ENCODE results near the gene F5.

F5 gene

DNA sequence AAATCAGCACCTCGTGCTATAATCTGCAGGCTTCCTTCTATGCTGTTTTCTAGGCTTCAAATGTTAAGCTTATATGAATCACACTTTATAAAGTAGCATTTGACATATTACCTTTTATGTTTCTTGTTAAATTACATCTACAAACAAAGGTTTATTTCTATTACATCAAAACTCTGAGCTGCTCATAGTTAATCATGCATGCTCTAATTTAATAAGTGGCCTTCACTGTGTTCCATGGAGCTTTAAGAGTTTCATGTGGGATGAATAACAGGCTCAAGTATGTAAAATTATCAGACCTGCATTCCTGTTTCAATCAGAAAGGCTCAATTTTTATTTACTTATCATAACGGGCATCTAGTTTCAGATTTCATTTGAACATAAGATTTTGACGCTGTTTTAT is 113.5 kb downstream of the F5 start:
- peaks cover 15 to 32% (median 26%) of the 10 kb centered on the region in 3 donors for H3K36me3 ChIP-seq
- intact Hi-C loops (cut with DNase I; ENCODE audit: low total_unique reads) = no loop called here
- no peak overlapping the region for H3K4me3 ChIP-seq
- H3K27ac ChIP-seq = no peak overlapping the region
- TF ChIP-seq, protein P1, sequence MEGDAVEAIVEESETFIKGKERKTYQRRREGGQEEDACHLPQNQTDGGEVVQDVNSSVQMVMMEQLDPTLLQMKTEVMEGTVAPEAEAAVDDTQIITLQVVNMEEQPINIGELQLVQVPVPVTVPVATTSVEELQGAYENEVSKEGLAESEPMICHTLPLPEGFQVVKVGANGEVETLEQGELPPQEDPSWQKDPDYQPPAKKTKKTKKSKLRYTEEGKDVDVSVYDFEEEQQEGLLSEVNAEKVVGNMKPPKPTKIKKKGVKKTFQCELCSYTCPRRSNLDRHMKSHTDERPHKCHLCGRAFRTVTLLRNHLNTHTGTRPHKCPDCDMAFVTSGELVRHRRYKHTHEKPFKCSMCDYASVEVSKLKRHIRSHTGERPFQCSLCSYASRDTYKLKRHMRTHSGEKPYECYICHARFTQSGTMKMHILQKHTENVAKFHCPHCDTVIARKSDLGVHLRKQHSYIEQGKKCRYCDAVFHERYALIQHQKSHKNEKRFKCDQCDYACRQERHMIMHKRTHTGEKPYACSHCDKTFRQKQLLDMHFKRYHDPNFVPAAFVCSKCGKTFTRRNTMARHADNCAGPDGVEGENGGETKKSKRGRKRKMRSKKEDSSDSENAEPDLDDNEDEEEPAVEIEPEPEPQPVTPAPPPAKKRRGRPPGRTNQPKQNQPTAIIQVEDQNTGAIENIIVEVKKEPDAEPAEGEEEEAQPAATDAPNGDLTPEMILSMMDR (IDR thresholded peaks at IDR 0.05) = no peak
- no peaks in the 10 kb centered on the region for H3K27me3 ChIP-seq
- no peak for DNase-seq
- H3K9me3 ChIP-seq = no peaks in the 10 kb centered on the region
- H3K4me1 ChIP-seq = no peaks in the 10 kb centered on the region

DNA sequence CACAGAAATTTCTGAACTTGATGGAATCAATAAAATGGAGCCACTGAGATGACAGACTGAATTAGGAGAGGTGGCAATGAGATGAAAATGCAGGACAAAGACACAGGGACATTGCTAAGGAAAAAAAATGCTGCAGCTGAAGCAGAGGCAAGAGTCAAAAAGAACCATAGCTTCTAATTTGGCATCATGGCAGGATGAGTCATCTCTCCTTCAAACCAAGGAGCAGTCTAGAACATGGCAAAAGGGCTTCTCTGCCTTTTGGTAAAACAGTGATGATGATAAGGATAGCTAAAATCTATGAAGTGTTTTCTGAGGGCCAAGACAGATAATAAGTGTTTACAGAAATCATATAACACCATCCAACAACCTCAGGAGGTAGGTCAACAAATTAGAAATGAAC is 117.3 kb downstream of the F5 start:
- Histone ChIP-seq H3K4me1 (no peaks in the 10 kb centered on the region), H3K4me3 (no peak overlapping the region), H3K9me3 (no peaks in the 10 kb centered on the region), H3K27me3 (no peaks in the 10 kb centered on the region), H3K27ac (no peak overlapping the region), H3K36me3 (peaks cover 14 to 42% (median 17%) of the 10 kb centered on the region in 3 donors)
- intact Hi-C loops (cut with DNase I; ENCODE audit: low total_unique reads) = no loop called here
- TF ChIP-seq, protein P1 (IDR thresholded peaks at IDR 0.05) = no peak
- no peak for DNase-seq

DNA sequence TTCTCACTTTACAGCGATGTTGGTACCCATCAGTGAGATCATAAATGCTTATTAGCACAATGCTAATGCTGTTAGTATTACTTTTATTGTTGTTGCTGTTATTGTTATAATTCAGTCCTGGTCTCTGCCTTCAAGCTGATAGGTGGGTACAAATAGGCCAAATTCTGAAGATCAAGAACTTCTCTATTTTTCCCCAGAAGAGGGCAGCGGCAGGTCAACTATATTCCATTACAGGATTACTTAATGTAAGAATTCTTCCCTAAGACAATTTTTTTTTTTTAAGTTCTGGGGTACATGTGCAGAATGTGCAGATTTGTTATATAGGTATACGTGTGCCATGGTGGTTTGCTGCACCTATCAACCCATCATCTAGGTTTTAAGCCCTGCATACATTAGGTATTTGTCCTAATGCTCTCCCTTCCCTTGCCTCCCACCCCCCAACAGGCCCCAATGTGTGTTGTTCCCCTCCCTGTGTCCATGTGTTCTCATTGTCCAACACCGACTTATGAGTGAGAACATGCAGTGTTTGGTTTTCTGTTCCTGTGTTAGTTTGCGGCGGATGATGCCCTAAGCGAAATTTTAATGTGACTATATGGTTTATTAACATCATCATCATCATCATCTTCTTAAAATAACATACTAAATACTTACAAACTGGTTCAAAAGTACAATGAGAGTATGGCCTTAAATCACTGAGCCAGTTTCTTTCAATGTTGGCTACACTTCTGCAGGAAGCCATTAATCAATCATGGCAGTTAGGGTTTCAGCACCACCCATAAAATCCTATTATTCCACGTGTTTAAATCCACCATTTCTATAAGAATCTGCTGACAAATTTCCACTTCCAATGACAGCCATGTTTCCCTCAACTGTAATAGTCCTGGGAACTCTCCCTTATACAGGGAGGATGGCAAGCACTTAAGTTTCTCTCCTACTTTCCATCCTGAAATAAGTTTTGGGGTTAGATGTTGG is 119.7 kb downstream of the F5 start:
- Histone ChIP-seq H3K4me1 (no peaks in the 10 kb centered on the region), H3K27me3 (no peaks in the 10 kb centered on the region), H3K36me3 (peaks cover 14 to 42% (median 17%) of the 10 kb centered on the region in 3 donors), H3K4me3 (no peak overlapping the region), H3K9me3 (no peaks in the 10 kb centered on the region), H3K27ac (no peak overlapping the region)
- TF ChIP-seq, protein P1 (IDR thresholded peaks at IDR 0.05) = peak; percentile 42 to 43
- no peak for DNase-seq
- intact Hi-C loops (cut with DNase I; ENCODE audit: low total_unique reads) = no loop called here

DNA sequence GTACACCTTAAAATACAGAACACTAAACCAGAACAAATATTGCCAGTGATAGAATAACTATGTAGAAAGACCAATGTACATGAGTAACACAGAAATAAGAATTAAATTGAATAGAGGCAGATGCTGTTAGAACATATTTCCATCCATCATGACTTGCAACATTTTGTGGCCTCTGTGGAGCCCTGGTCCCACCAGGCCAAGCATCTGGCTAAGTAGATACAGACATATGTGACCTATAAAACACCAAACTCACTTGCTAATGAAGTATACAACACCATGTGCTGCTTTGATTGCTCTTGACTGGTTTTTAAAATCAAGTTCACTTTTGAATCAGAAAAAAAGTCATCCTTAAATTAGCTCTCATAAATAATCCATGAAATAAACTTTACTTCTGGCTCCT is 121.0 kb downstream of the F5 start:
- no peak for DNase-seq

More for the DNA sequence above, 121.0 kb downstream of the F5 start:
- Histone ChIP-seq H3K27me3 (peaks cover 0 to 3% of the 10 kb centered on the region in 2 donors), H3K27ac (no peak overlapping the region), H3K36me3 (peaks cover 14 to 42% (median 17%) of the 10 kb centered on the region in 3 donors), H3K9me3 (no peaks in the 10 kb centered on the region), H3K4me3 (no peak overlapping the region), H3K4me1 (peaks cover 0 to 3% (median 0%) of the 10 kb centered on the region in 4 donors)
- TF ChIP-seq, protein P1 (IDR thresholded peaks at IDR 0.05) = no peak
- intact Hi-C loops (cut with DNase I; ENCODE audit: low total_unique reads) = no loop called here

All from tibial artery (tissue), 4 donors.